ENCODE measurements around the gene ELP1. TPM values are rescaled to one million over a fixed set of nuclear protein-coding genes. Genes with fewer than 3 reads are reported as not detected.
"Not testable (repeated sequence)": the region's sequence is repeated elsewhere in the genome, so short reads cannot be mapped to it uniquely, and the experiment has no call there.

ELP1 gene
- total RNA-seq, 1 donor from 2014 or later = 20.7 TPM

- Histone ChIP-seq H3K79me2 (ENCODE audit: insufficient read depth, low read length) (no peaks in the 10 kb centered on the region), H3K36me3 (ENCODE audit: insufficient read depth, low read length) (peaks cover 12% of the 10 kb centered on the region), H3K4me3 (ENCODE audit: insufficient read depth, low read depth, low read length) (no peak overlapping the region), H3K9ac (ENCODE audit: low read length) (no peak overlapping the region), H3K27me3 (ENCODE audit: insufficient read depth, low read length) (no peaks in the 10 kb centered on the region), H3K27ac (ENCODE audit: low read depth, low read length) (no peak overlapping the region), H3K4me1 (ENCODE audit: insufficient read depth, low read length) (peaks cover 3% of the 10 kb centered on the region), H3K4me2 (ENCODE audit: low read length) (no peak overlapping the region), H3K9me3 (ENCODE audit: insufficient read depth, low read depth, low read length) (no peaks in the 10 kb centered on the region), H2AFZ (ENCODE audit: low read depth, low read length) (no peak overlapping the region), H4K20me1 (ENCODE audit: insufficient read depth, low read length) (peaks cover 4% of the 10 kb centered on the region)
- FAIRE-seq (no peak), DNase-seq (ENCODE audit: low read depth) (peak; percentile 45)
- no peak for TF ChIP-seq EZH2 (IDR thresholded peaks at IDR 0.05; ENCODE audit: insufficient read depth, low read length)
- TF ChIP-seq CTCF (IDR thresholded peaks at IDR 0.05; ENCODE audit: insufficient read depth, low read depth, low read length) = peak; percentile 45
- no peaks in the 10 kb centered on the region for H3K27me3 Mint-ChIP-seq (ENCODE audit: low read depth, unreplicated experiment)
- H3K4me3 Mint-ChIP-seq (ENCODE audit: unreplicated experiment) = no peak overlapping the region
- no peak overlapping the region for H3K27ac Mint-ChIP-seq (ENCODE audit: unreplicated experiment)
- H3K9me3 Mint-ChIP-seq (ENCODE audit: unreplicated experiment) = no peaks in the 10 kb centered on the region
- H3K36me3 Mint-ChIP-seq (ENCODE audit: low read depth, unreplicated experiment) = peaks cover 9% of the 10 kb centered on the region
- peaks cover 17% of the 10 kb centered on the region for H3K4me1 Mint-ChIP-seq (ENCODE audit: low read depth, unreplicated experiment)
Observed at GRCh38 chr9:108889649-108890067, 44.3 kb downstream of the ELP1 start.

GRCh38 chr9:108886594-108887271, 47.2 kb downstream of the ELP1 start:
- FAIRE-seq; H3K27me3 Mint-ChIP-seq (ENCODE audit: low read depth, unreplicated experiment); DNase-seq (ENCODE audit: low read depth); H3K27ac Mint-ChIP-seq (ENCODE audit: unreplicated experiment); H4K20me1 ChIP-seq (ENCODE audit: insufficient read depth, low read length); H3K36me3 Mint-ChIP-seq (ENCODE audit: low read depth, unreplicated experiment); H3K4me1 ChIP-seq (ENCODE audit: insufficient read depth, low read length); H3K9me3 Mint-ChIP-seq (ENCODE audit: unreplicated experiment); H3K4me3 ChIP-seq (ENCODE audit: insufficient read depth, low read depth, low read length); H3K9ac ChIP-seq (ENCODE audit: low read length); H3K4me3 Mint-ChIP-seq (ENCODE audit: unreplicated experiment); H2AFZ ChIP-seq (ENCODE audit: low read depth, low read length); H3K4me2 ChIP-seq (ENCODE audit: low read length); H3K27me3 ChIP-seq (ENCODE audit: insufficient read depth, low read length); H3K79me2 ChIP-seq (ENCODE audit: insufficient read depth, low read length); H3K9me3 ChIP-seq (ENCODE audit: insufficient read depth, low read depth, low read length); H3K27ac ChIP-seq (ENCODE audit: low read depth, low read length): not testable (repeated sequence)
- peaks cover 17% of the 10 kb centered on the region for H3K4me1 Mint-ChIP-seq (ENCODE audit: low read depth, unreplicated experiment)
- H3K36me3 ChIP-seq (ENCODE audit: insufficient read depth, low read length) = peaks cover 11% of the 10 kb centered on the region

DNA sequence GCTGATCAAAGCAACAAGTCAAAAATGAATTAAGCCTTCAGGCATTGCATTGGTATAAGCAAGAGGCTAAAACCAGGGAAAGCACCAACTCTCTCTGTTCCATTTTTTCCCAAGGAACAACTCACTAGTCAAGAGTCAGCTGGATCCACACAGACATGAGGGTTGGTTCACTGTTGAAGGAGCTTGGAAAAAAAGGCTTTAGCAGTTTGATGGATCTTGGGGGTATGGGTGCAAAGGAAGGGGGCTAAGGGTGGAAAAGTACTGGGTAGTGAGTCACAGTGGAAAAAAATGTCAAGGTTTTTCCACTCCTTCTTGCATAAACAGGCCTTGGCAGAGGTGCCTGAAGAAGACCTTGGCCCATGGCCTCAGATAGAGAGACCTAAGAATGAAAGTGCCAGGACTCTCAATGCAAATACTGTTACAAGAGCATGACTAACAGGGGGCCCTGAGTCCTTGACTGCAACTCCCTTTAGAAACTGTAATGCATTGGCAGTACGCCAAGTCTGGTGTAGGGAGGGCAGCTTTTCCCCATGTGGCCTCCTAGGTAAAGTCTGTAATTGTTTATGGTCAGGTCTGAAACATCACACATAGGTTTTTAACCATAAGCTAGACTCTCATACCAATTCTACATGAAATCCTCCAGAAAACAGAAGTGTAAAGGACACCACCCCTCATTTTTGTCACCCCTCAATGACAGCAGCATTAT, 48.1 kb downstream of the ELP1 start:
- TF ChIP-seq CTCF (IDR thresholded peaks at IDR 0.05; ENCODE audit: insufficient read depth, low read depth, low read length) = no peak
- no peak for TF ChIP-seq EZH2 (IDR thresholded peaks at IDR 0.05; ENCODE audit: insufficient read depth, low read length)
- H3K79me2 ChIP-seq (ENCODE audit: insufficient read depth, low read length) = no peaks in the 10 kb centered on the region
- no peak overlapping the region for H3K9ac ChIP-seq (ENCODE audit: low read length)
- Mint-ChIP-seq H3K27ac (ENCODE audit: unreplicated experiment) (peak overlapping the region; percentile 34), H3K9me3 (ENCODE audit: unreplicated experiment) (no peaks in the 10 kb centered on the region), H3K4me1 (ENCODE audit: low read depth, unreplicated experiment) (peaks cover 17% of the 10 kb centered on the region), H3K4me3 (ENCODE audit: unreplicated experiment) (no peak overlapping the region), H3K36me3 (ENCODE audit: low read depth, unreplicated experiment) (peaks cover 1% of the 10 kb centered on the region), H3K27me3 (ENCODE audit: low read depth, unreplicated experiment) (no peaks in the 10 kb centered on the region)
- no peak overlapping the region for H2AFZ ChIP-seq (ENCODE audit: low read depth, low read length)
- peak overlapping the region; percentile 32 for H3K4me2 ChIP-seq (ENCODE audit: low read length)
- no peak overlapping the region for H3K27ac ChIP-seq (ENCODE audit: low read depth, low read length)
- peak; percentile 5 for FAIRE-seq
- H3K36me3 ChIP-seq (ENCODE audit: insufficient read depth, low read length) = peaks cover 8% of the 10 kb centered on the region
- no peaks in the 10 kb centered on the region for H3K27me3 ChIP-seq (ENCODE audit: insufficient read depth, low read length)
- H3K4me3 ChIP-seq (ENCODE audit: insufficient read depth, low read depth, low read length) = no peak overlapping the region
- no peaks in the 10 kb centered on the region for H3K9me3 ChIP-seq (ENCODE audit: insufficient read depth, low read depth, low read length)
- H4K20me1 ChIP-seq (ENCODE audit: insufficient read depth, low read length) = peaks cover 4% of the 10 kb centered on the region
- peak; percentile 62 for DNase-seq (ENCODE audit: low read depth)
- H3K4me1 ChIP-seq (ENCODE audit: insufficient read depth, low read length) = peaks cover 3% of the 10 kb centered on the region
